GM19238 (cell line): ENCODE measurements around the gene GJA5.

Experiments used
- DNase-seq: peaks from one replicate; pipeline ENCODE4 v3.0.0; 2011; ENCODE audit warnings: low spot score; ENCODE audit not compliant: insufficient read length

GJA5 gene

DNA sequence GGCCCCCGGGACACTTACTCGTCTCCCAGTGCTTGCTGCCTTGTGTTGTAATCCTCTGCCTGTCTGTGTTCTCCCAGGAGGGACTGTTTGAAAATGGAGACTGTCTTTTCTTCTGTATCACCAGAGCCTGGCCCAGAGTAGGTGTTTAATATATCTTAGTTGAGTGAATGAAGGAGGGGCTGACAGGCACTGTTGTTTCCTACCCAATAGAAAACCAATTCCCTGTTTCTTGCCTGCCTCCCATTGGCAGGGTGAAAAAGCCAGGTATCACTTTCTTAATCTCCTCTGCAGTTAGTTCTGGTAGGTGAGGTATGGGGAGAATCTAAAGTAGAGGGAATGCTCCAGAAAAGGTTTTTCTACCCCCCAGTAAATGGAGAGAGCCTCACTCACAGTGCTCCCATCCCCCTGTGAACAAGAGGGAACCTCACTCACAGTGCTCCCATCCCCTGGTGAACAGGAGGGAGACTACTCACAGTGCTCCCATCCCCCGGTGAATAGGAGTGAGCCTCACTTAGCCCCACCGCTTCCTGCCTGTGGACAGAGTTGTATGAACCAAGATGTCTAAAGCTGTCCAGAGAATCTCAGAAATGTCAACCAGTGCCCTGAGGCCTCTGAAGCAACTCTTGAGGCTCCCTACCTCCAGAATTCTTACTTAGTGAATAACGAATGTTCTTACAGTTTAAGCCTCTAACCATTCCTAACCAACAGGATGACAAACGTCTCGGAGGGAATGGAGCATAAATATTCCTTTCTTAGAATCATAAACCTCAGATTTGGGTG lies at the start of gene GJA5:
TSS of gene GJA5 (minus strand) at position 122 of the 780 bp plus-strand sequence. CDS start 1,364 bp downstream, outside the sequence.
- DNase-seq, result no peak

DNA sequence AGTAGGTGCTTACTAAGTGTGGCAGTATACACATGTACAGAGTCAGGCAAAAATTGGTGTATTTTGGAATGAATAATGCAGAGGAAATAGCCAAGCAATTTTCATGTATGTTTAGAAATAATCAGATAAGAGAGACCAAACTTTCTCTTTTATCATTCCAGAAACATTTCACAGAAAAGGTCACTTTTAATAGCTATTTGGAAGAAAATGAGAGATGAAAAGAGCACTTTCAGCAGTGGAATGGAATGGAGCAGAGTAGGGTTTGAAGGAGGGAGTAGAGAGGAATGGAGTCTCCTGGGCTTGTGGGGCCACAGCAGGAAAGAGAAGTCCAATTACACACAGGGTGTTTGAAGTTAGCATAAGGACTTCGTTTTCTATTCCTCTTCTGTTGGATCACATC lies 48.8 kb upstream of the GJA5 start:
- no peak for DNase-seq

DNA sequence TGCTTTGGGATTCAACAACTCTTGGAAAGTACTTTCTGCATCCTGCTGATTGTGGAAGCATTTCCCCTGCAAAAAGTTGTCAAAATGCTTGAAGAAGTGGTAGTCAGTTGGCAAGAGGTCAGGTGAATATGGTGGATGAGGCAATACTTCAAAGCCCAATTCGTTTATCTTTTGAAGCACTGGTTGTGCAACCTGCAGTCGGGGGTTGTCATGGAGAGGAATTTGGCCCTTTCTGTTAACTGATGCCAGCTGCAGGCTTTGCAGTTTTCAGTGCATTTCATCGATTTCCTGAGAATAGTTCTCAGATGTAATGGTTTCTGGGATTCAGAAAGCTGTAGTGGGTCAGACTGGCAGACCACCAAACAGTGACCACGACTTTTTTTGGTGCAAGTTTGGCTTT lies 47.6 kb upstream of the GJA5 start:
- no peak for DNase-seq

DNA sequence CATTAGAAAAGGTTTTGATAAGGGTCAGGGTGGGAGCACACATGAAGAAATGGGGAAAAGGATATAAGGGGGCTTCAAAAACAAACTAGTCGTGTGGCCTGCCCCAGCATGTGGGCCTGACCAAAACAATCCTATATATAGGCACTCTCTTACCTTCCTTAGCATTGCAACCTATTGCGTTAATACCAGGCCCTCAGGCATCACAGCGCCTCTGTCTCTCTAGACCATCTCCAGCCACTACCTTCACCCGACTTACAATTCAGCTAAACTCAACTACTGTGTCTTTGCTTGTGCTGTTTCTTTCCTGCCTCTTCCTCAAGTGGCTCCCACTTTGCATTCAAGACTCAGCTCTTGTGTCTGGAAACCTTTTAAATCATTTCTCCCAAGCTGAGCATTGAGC lies 47.0 kb upstream of the GJA5 start:
- no peak for DNase-seq

DNA sequence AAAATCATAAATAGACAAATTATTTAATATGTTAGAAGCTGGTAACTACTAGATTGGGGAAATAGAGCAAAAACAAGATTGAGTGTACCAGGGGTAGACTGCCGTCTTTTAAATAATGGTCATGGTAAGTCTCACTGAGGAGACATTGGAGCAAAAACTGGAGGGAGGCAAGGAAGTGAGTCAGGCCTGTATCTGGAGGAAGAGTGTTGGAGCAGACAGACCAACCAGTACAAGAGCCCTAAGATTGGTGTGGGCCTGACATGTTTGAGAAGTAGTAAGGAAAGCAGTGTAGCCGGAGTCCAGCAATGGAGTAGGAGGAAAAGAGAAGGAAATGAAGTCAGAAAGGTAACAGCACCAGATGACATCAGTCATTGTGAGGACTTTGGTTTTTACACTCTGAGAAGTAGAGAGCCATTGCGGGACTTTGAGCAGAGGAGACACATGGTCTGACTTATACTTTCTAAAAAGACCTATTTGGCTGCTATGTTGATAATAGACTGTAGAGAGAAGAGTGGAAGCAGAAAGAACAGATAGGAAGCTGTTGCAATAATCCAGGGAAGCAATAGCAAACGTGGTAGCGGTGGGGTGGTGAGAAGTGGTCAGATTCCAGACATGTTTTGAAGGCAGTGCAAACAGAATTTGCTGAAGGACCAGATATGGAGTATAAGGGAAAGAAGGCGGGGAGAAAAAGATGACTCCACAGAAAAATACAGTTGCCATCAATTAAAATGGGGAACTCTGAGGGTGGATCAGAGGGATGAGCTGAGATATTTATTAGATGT lies 44.7 kb upstream of the GJA5 start:
- DNase-seq, result no peak

DNA sequence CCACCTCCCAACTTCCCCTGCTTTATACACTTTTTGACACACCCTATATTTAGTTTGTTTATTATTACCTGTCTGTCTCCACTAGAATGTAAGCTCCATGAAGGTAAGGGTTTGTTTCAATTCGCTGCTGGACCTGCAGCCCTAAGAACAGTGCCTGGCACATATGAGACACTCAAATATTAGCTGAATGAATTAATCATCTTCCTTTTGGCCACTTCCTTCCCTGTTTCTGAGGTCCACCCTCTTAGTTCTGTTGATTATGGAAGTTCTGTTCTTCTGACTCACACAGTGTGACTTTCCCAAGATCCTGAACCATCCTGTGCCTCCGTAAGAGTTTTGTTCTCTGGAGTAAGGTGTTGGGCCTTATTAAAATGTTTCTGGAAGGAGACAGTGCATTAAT lies 40.4 kb upstream of the GJA5 start:
- DNase-seq, result no peak

DNA sequence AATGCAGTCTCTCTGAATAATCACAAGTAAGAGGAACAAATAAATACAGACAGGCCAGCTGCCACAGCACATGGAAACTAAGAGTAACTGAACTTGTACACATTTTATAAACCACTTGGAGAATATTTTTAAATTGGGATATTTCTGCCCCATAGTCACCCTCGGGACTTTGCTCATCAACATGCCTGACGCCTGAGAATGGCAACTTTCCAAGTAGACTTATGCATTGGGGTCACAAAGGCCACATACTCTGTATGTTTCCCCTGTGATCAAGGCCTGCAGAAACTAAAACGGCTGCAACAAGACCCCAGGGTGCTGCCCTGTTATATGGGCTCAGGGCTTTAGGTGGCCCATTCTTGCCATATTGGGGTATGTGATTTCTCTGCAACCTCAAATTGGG lies 38.3 kb upstream of the GJA5 start:
- no peak for DNase-seq

DNA sequence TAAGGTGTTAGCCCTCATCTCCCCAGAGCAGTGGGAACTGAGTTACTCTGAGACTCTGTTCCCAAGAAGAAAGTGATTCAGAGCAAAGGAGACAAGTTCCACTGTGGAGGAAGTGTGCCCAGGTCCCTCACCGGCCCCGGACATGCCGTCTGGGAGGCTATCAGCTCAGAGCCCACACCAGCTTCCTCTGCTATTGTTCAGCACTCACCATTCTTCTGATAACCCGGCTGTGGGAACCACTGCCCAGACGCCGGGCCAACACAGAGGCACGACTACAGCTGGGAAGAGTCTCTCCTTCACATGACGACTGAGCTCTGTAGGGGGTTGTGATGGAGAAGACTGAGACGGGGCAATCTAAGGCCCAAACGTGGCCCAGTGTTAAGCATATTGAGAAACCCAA lies 34.2 kb upstream of the GJA5 start:
- no peak for DNase-seq

DNA sequence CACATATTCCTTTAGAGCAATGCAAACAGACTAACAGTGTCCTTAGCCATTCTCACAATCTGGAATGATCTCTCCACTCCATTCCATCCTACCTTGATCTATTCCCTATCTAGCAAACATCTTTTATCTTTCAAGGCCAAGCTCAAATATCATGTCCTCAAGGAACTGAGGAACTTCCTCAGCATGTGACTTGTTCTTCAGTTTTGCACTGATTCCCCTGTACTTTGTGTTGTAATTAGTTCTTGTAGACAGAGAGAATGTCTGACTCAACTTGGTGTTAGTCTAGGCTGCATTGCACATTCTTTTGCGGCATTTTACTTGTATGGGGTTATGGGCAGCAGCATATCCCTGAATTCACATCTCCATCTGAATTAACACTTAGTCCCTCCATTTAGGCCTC lies 31.5 kb upstream of the GJA5 start:
- DNase-seq, result no peak

DNA sequence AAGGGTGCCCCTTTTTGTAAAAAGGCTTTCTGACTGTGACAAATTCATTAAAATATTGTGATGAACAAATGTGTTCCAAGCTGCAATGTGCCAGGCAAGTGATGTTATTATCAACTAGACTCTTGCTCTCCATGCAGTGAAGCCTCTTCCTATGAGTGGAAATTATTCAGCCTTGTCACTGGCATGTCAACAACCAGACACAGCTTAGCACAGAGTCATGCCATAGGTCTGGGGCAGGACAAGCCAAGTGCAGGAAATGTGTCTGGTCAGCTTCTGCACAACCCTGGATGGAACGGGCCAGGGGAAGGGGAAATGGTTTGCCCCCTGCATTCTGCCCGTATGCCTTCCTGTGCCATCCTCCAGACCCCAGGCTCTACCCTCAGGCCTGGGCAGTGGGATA lies 27.4 kb upstream of the GJA5 start:
- DNase-seq, result no peak

DNA sequence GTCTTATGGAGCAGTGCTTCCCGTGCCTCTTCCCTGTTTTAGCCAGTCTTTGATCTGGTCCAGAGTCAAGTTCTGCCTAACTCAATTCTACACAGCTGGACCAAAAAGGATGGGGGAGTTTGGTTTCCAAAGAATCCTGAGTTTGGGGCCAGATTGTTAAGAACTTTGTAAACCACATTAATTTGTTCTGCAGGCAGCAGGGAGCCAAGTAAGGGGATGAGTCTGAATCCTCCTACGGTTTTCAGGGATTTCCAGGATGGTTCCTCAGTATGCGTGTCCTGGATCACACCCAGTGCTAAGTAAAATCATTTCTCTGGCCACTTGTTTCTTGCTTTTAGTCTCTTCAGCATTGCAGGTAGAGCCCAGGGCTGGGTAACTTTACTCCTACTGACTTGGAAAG lies 26.1 kb upstream of the GJA5 start:
- no peak for DNase-seq

DNA sequence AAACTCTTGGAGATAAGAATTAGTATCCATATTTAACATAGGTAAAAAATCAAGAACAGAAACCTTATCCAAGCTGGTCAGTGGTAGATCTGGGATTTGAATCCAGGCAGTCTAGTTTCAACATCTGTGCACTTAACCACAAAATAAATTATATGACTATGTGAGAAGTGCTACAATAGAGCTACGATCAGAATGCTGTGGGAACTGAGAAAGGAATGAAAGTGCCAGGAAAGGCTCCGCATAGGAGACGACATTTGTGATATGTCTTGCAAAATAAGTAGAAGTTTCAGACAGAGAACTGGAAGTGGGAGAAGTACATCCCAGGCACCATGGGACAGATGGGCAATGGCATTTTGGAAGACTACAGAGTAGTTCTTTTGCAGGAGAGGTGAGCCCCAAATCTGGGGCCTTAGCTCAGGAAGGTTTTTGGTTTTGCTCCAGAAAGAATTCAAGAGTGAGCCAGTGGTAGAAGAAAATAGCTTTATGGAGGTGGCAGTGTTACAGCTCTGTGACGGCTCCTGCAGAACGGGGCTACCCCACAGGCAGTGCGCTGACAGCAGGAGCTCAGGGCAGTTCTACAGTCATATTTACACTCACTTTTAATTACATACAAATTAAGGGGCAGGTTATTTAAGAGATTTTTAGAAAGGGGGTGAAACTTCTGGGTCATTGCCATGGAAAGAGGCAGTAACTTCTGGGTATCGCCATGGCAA lies 25.5 kb upstream of the GJA5 start:
- no peak for DNase-seq

DNA sequence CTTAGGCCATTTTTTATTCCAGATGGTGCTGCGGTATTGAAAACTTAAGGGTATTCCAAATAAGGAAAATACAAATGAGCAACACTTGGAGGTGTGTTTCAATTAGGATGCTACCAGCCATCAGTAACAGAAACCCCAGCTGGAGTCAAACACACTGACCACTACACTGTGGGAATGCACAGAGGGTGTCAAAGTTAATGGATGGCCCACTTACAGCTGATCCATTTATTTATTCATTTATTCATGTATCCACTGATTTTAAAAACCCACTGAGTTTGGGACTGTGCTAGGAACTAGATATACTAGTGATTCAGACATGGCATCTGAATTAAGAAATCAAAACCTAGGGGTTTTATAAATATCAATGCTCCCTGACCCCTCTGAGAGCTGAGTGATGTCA lies 24.5 kb upstream of the GJA5 start:
- DNase-seq, result no peak

DNA sequence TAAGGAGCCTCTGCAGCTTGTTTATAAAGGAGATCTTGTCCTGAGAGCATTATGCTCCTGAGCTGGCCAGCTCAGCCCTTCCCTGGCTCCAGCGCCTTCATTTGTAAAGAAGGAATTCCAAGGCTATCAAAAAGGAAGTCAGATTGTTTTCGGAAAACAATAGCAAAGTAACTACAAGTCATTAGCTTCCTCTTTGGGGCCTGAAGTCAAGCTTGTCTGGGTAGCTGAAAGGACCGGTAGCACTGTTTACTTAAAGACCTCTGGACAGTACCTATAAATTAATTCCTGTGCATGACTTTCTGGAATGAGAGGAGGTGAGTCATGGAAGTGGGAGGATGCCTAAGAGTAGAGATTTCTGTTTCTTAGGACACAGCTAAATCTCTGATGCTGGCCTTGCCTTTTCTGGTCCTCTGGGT lies 20.7 kb upstream of the GJA5 start:
- DNase-seq, result no peak

DNA sequence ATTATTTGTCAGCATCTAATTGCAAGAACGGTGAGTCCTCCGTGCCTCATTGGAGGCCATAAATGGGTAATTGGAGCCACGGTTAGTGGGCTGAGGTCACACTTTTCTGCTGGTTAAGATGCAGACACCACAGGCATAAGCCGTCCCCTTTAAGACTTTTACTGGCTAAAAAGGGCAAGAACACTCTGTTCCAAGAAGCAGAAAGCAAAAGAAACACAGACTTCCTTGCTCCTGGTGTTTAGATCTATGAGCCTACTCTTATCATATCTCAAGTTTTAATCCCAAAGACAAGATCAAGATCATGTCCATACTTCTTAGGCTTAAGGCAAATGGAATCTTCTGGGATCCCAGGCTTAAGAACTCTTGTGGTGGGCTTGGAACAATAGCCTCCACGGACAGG lies 17.3 kb upstream of the GJA5 start:
- DNase-seq, result no peak

DNA sequence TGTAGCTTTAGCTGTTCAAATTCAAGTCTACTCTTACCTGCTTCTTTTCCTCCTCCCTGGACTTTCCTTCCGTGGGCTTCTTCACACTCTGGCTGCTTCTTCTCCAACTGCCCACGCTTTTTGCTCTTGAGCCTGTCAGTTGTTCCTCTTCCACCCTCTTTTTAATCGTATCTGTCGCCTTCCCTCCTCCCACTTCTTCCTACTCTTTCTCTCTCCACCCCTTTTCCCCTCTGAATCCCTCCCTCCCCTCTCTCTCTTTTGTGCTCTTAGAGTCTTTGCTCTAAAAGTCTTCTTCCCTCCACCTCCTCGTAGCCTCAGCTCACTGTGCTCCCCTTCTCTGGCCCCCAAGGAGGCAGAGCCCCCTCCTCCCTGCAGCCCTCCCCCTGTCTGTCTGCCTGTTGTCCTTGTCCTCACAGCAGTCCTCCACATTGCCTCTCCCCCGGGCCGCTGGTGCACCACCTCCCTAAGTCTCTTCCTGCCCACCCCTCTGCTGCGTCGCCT lies 12.9 kb upstream of the GJA5 start:
- no peak for DNase-seq

DNA sequence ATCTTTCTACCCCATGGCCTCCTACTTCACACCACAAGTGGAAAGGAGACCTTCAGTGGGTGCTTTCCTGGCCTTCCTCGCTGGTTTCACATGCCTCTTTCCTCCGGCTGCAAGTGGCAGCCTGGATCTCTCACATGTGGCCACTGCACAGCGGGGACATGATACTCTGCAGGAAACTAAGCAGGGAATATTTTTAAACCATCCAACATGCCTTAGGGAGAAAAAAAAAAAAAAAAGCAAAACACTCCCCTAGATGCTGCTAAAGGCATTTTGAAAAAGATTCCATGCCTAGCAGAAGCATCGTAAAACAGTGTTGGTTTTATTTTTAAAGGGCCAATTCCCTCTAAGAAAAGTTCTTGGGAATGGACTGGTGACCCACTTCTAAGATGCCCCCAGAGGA lies 12.2 kb upstream of the GJA5 start:
- no peak for DNase-seq

DNA sequence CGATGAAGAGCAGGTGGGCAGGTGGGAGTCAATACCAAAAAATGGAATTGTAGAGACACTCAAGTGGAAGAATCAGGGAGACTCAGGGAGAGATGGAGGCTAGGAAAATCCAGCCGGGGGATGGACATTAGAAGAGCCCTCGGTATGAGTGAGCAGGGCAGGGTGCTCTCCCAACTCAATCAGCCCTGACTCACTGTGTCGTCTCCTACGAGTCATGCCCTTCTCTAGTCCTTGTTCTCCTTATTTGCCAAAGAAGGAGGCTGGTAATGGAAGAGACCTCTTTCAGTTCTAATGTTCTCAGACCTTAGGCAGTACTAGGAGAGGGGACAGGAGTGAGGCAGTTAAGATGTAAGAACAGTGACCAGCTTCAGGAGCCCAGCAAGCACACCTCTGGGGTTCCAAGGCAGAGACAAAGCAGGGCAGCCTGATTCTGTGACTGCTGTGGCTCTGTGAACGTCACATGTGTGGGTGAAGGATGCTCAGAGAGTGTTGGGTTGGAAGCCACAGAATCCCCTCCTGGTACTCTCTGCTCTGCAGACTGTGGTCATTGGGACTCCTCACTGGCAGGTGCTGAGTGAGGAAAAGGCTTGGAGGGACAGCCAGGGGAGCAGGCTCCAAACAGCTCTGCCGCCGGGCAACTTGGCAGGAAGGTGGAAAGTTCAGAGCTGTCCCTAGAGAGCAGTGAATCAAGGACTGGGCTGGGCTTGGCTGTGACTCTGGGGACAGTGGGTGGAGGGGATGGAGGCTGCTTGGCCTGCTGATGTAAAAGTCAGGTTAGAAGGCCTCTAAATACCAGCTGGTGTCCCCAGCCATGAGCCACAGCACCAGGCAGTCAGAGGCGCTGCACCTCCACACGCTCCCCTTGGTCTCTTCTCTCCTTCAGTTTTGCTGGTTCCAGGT lies 11.1 kb upstream of the GJA5 start:
- no peak for DNase-seq

DNA sequence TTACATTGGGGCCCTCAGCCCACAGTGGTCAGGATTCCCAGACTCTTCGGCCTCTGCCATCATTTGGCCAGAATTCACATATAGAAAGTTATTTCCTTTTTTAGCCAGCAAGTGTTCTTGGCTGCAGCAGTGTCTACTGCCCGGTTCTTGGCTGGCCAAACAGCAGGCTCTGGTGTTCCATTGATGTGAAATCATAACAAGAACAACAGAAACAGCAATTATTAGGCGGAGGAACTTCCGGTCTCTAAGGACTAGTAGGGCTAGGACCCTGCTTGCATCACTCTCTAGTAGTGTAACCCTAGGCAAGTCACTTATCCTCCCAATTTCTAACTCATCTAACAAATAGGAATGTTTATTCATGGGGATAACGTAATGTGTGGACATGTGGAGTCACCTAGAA lies 8.7 kb upstream of the GJA5 start:
- DNase-seq, result no peak

DNA sequence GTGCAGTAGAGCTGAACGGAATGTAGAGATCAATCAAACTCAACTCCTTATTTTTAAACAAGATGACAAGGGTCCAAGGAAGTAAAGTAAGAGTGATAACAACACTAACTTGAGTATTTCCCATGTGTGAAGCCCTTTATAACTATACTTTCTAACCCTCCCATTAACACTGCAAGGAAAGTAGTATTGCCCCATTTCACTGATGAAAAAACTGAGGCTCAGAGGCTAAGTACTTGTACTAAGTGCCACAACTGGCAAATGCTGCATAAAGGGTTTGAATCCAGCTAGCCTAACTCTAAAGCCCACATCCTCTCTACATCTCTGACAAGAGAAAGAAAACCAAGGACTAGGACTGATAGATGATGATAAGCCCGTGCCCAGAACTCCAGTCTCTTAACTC lies 8.2 kb upstream of the GJA5 start:
- no peak for DNase-seq

DNA sequence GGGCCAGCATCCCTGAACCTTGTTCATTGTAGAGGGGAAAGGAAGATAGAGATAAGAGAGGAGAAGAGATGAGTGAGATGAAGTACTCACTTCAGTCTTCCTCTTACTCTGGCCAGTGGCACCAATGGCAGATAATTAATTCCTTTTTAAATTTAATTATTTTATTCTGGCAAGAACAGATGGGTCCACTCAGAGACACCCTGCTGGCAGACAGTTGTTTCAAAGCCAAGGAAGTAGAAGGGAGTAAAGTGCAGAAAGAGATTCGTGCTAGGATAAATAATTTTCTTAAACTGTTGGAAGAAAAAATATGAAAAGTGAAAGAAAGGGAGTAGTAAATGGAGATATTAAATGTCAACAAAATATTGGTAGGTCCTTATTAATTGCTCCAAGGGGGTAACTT lies 7.7 kb upstream of the GJA5 start:
- no peak for DNase-seq
